Cardiac fibroblast (primary cell): ENCODE results near the gene PTAFR.

Experiments
- DNase-seq, 2 donors: peaks; one replicate each; pipeline versions ENCODE4 v3.0.0 to v3.0.0-alpha.2; 2010; ENCODE audit warnings: low read depth in 2 of 2
- H3K4me3 ChIP-seq, 2 donors: replicated peaks in 1 of 2; 1 replicate in 1 of 2; 2 replicates in 1 of 2; pipeline ENCODE4 v1.5.1; 2011; ENCODE audit warnings: low read depth in 2 of 2, low read length in 2 of 2, mild to moderate bottlenecking in 2 of 2, moderate library complexity in 1 of 2
- CTCF ChIP-seq: IDR thresholded peaks from one replicate; pipeline ENCODE4 v1.5.1; 2011; ENCODE audit warnings: low read depth, mild to moderate bottlenecking, low read length, inconsistent platforms

The PTAFR gene

GRCh38 chr1:28155628-28156027 is 20.9 kb downstream of the PTAFR start:
- TF ChIP-seq CTCF: no peak
- no peak overlapping the region for H3K4me3 ChIP-seq
- no peak for DNase-seq

GRCh38 chr1:28154078-28154594 is 22.4 kb downstream of the PTAFR start:
- no peak for TF ChIP-seq CTCF
- H3K4me3 ChIP-seq: no peak overlapping the region
- no peak for DNase-seq

- no peak overlapping the region for H3K4me3 ChIP-seq
- no peak for DNase-seq
- TF ChIP-seq CTCF: no peak
Observed at GRCh38 chr1:28150125-28150780, 26.2 kb downstream of the PTAFR start.

- H3K4me3 ChIP-seq: no peak overlapping the region
- TF ChIP-seq CTCF: no peak
- no peak for DNase-seq
Observed at GRCh38 chr1:28148880-28149195, 27.7 kb downstream of the PTAFR start.

GRCh38 chr1:28147264-28148094 is 29.0 kb downstream of the PTAFR start:
- DNase-seq: no peak
- no peak for TF ChIP-seq CTCF
- no peak overlapping the region for H3K4me3 ChIP-seq

- TF ChIP-seq CTCF: no peak
- no peak for DNase-seq
- no peak overlapping the region for H3K4me3 ChIP-seq
Observed at GRCh38 chr1:28145728-28146127, 30.8 kb downstream of the PTAFR start.
